IPS-18c (cell line): Measurements from ENCODE around the gene TMEM45A.
"Not testable (repeated sequence)": the region's sequence is repeated elsewhere in the genome, so short reads cannot be mapped to it uniquely, and the experiment has no call there.

Experiments used
- H3K4me3 ChIP-seq: 2 replicates; pipeline ENCODE4 v1.7.0; 2013; ENCODE audit warnings: low read depth, mild to moderate bottlenecking, low read length, moderate library complexity; ENCODE audit not compliant: insufficient read depth
- H3K9me3 ChIP-seq: one replicate; pipeline ENCODE4 v1.6.1; 2013; ENCODE audit warnings: mild to moderate bottlenecking, low read length, moderate library complexity; ENCODE audit not compliant: control insufficient read depth, insufficient read depth

Gene TMEM45A

GRCh38 chr3:100581650-100582049 lies 89.2 kb downstream of the TMEM45A start:
- Histone ChIP-seq H3K9me3 (no peaks in the 10 kb centered on the region), H3K4me3 (no peak overlapping the region)

- H3K9me3 ChIP-seq, H3K4me3 ChIP-seq: not testable (repeated sequence)
Measured at GRCh38 chr3:100582157-100582556, 89.7 kb downstream of the TMEM45A start.

GRCh38 chr3:100584101-100584660 lies 91.8 kb downstream of the TMEM45A start:
- Histone ChIP-seq H3K4me3 (no peak overlapping the region), H3K9me3 (no peaks in the 10 kb centered on the region)

GRCh38 chr3:100586832-100587231 lies 94.4 kb downstream of the TMEM45A start:
- Histone ChIP-seq H3K9me3 (no peaks in the 10 kb centered on the region), H3K4me3 (no peak overlapping the region)

- Histone ChIP-seq H3K4me3 (no peak overlapping the region), H3K9me3 (no peaks in the 10 kb centered on the region)
Measured at GRCh38 chr3:100588251-100588650, 95.8 kb downstream of the TMEM45A start.

GRCh38 chr3:100590114-100590839 lies 97.9 kb downstream of the TMEM45A start:
- Histone ChIP-seq H3K9me3 (no peaks in the 10 kb centered on the region), H3K4me3 (no peak overlapping the region)

GRCh38 chr3:100590840-100591147 lies 98.4 kb downstream of the TMEM45A start:
- no peak overlapping the region for H3K4me3 ChIP-seq
- no peaks in the 10 kb centered on the region for H3K9me3 ChIP-seq

GRCh38 chr3:100591411-100591810 lies 99.0 kb downstream of the TMEM45A start:
- H3K4me3 ChIP-seq, result no peak overlapping the region
- H3K9me3 ChIP-seq, result no peaks in the 10 kb centered on the region

- Histone ChIP-seq H3K9me3 (no peaks in the 10 kb centered on the region), H3K4me3 (no peak overlapping the region)
Measured at GRCh38 chr3:100600181-100601042, 108.0 kb downstream of the TMEM45A start.

- Histone ChIP-seq H3K9me3 (no peaks in the 10 kb centered on the region), H3K4me3 (no peak overlapping the region)
Measured at GRCh38 chr3:100602506-100603444, 110.4 kb downstream of the TMEM45A start.

GRCh38 chr3:100603469-100603868 lies 111.0 kb downstream of the TMEM45A start:
- no peak overlapping the region for H3K4me3 ChIP-seq
- no peaks in the 10 kb centered on the region for H3K9me3 ChIP-seq

- Histone ChIP-seq H3K4me3 (no peak overlapping the region), H3K9me3 (no peaks in the 10 kb centered on the region)
Measured at GRCh38 chr3:100605358-100605757, 112.9 kb downstream of the TMEM45A start.

GRCh38 chr3:100606894-100607512 lies 114.6 kb downstream of the TMEM45A start:
- no peaks in the 10 kb centered on the region for H3K9me3 ChIP-seq
- H3K4me3 ChIP-seq, result no peak overlapping the region

GRCh38 chr3:100609305-100609704 lies 116.9 kb downstream of the TMEM45A start, which contains the start of gene ADGRG7:
Gene ADGRG7 (plus strand): TSS chr3:100609601. CDS start chr3:100609857, 256 bp downstream.
- H3K9me3 ChIP-seq, result no peaks in the 10 kb centered on the region
- H3K4me3 ChIP-seq, result no peak within 1 kb of the TSS

- Histone ChIP-seq H3K9me3 (no peaks in the 10 kb centered on the region), H3K4me3 (no peak overlapping the region)
Measured at GRCh38 chr3:100609963-100610362, 117.5 kb downstream of the TMEM45A start.

GRCh38 chr3:100611221-100611620 lies 118.8 kb downstream of the TMEM45A start:
- no peak overlapping the region for H3K4me3 ChIP-seq
- no peaks in the 10 kb centered on the region for H3K9me3 ChIP-seq
